Upper lobe of right lung (tissue), 1 donor: ENCODE data around the gene DPP4. TPM values are rescaled to one million over a fixed set of nuclear protein-coding genes. Genes with fewer than 3 reads are reported as not detected.

ENCODE experiments used
- ATAC-seq: fragments of 200-7000 bp; cut with Tn5 transposase; one replicate; pipeline ENCODE4 v1.9.1; 2020; ENCODE audit warnings: mild to moderate bottlenecking, moderate library complexity
- DNase-seq: peaks from one replicate; pipeline ENCODE4 v3.0.0-alpha.2; 2020
- H3K27ac ChIP-seq: fragments of 200-600 bp; one replicate; pipeline ENCODE4 v1.8.0; 2022
- H3K27me3 ChIP-seq: fragments of 200-600 bp; one replicate; pipeline ENCODE4 v1.8.0; 2022; ENCODE audit warnings: mild to moderate bottlenecking
- H3K36me3 ChIP-seq: fragments of 200-600 bp; one replicate; pipeline ENCODE4 v1.8.0; 2022
- H3K4me1 ChIP-seq: fragments of 200-600 bp; one replicate; pipeline ENCODE4 v1.8.0; 2022
- H3K4me3 ChIP-seq: fragments of 200-600 bp; one replicate; pipeline ENCODE4 v1.8.0; 2022; ENCODE audit warnings: mild to moderate bottlenecking
- H3K9me3 ChIP-seq: fragments of 200-600 bp; one replicate; pipeline ENCODE4 v1.8.0; 2022
- CTCF ChIP-seq: fragments of 200-600 bp; IDR thresholded peaks from one replicate; pipeline ENCODE4 v1.8.0; 2022; ENCODE audit warnings: antibody characterized with exemption
- intact Hi-C: fragments of 100-400 bp; cut with DNase I; formaldehyde crosslinking; loops from one replicate; pipeline ENCODE4 v1.11.0; 2022
- total RNA-seq: library from RNA; stranded (reverse); fragmentation: NEBNext Ultra II Directional; extraction: Animal tissue kit (Norgen Biotek cat#: 25700); gene quantifications from one replicate; pipeline ENCODE4 v1.2.1, GENCODE V29; 2021
- donor health status: DM: no; HTN: yes; CAD: no; lungs with severe emphysema.

DPP4 gene
- total RNA-seq, 1 donor from 2014 or later = 30.7 TPM

- ATAC-seq = no peak
- no peak for DNase-seq
- peaks cover 13% of the 10 kb centered on the region for H3K4me1 ChIP-seq
- H3K27ac ChIP-seq = no peak overlapping the region
- H3K4me3 ChIP-seq = no peak overlapping the region
- no peaks in the 10 kb centered on the region for H3K27me3 ChIP-seq
- intact Hi-C loops = no loop called here
- no peaks in the 10 kb centered on the region for H3K36me3 ChIP-seq
- peaks cover 6% of the 10 kb centered on the region for H3K9me3 ChIP-seq
- no peak for TF ChIP-seq CTCF
These were observed 1.1 kb upstream of the DPP4 start for GRCh38 chr2:162074928-162075688.

- ATAC-seq (no peak), DNase-seq (no peak)
These were observed 549 bp upstream of the DPP4 start for GRCh38 chr2:162074632-162074895.

GRCh38 chr2:162072976-162073887, 783 bp downstream of the DPP4 start:
- Histone ChIP-seq H3K9me3 (no peaks in the 10 kb centered on the region), H3K4me1 (peaks cover 13% of the 10 kb centered on the region), H3K27me3 (no peaks in the 10 kb centered on the region), H3K36me3 (no peaks in the 10 kb centered on the region), H3K27ac (peak overlapping the region; percentile 65), H3K4me3 (peak overlapping the region; percentile 64)
- DNase-seq (peak; percentile 70), ATAC-seq (peak; percentile 58)
- intact Hi-C loops = no loop called here
- TF ChIP-seq CTCF = no peak

More at GRCh38 chr2:162074632-162074895, 549 bp upstream of the DPP4 start:
- intact Hi-C loops = no loop called here
- TF ChIP-seq CTCF = no peak
- Histone ChIP-seq H3K27ac (peak overlapping the region; percentile 65), H3K9me3 (peaks cover 6% of the 10 kb centered on the region), H3K4me3 (peak overlapping the region; percentile 64), H3K36me3 (no peaks in the 10 kb centered on the region), H3K4me1 (peaks cover 13% of the 10 kb centered on the region), H3K27me3 (no peaks in the 10 kb centered on the region)

- no peaks in the 10 kb centered on the region for H3K36me3 ChIP-seq
- H3K4me3 ChIP-seq = peak overlapping the region; percentile 64
- no peak for TF ChIP-seq CTCF
- H3K27me3 ChIP-seq = no peaks in the 10 kb centered on the region
- no peaks in the 10 kb centered on the region for H3K9me3 ChIP-seq
- ATAC-seq (no peak), DNase-seq (no peak)
- H3K4me1 ChIP-seq = peaks cover 13% of the 10 kb centered on the region
- H3K27ac ChIP-seq = no peak overlapping the region
- intact Hi-C loops = no loop called here
These were observed 1.8 kb downstream of the DPP4 start for GRCh38 chr2:162072181-162072702.

GRCh38 chr2:162071001-162071400, 3.0 kb downstream of the DPP4 start:
- Histone ChIP-seq H3K4me1 (peaks cover 13% of the 10 kb centered on the region), H3K36me3 (no peaks in the 10 kb centered on the region), H3K4me3 (no peak overlapping the region), H3K27ac (no peak overlapping the region), H3K27me3 (no peaks in the 10 kb centered on the region), H3K9me3 (no peaks in the 10 kb centered on the region)
- DNase-seq (no peak), ATAC-seq (no peak)
- no peak for TF ChIP-seq CTCF
- intact Hi-C loops = no loop called here
